NB4 (cell line): Measurements from ENCODE around the gene PRRG2.

ENCODE experiments used
- CTCF ChIP-seq: IDR thresholded peaks from one replicate; pipeline ENCODE4 v1.5.1; 2012; ENCODE audit warnings: low read depth, low read length
- MAX ChIP-seq: IDR thresholded peaks from 2 replicates; pipeline ENCODE4 v1.6.1; 2011; ENCODE audit warnings: low read depth, low read length
- MYC ChIP-seq: IDR thresholded peaks from 2 replicates; pipeline ENCODE4 v1.6.1; 2011; ENCODE audit warnings: low read depth, low read length

GRCh38 chr19:49602806-49603205 lies 21.7 kb downstream of the PRRG2 start:
- TF ChIP-seq CTCF: no peak
- no peak for TF ChIP-seq MAX
- TF ChIP-seq MYC: no peak
